H1 (cell line): ENCODE measurements around the gene NFASC. TPM values are rescaled to one million over a fixed set of nuclear protein-coding genes. Genes with fewer than 3 reads are reported as not detected.

Experiments
- CHD2 ChIP-seq: IDR thresholded peaks from 2 replicates; pipeline ENCODE4 v1.6.1; 2012; ENCODE audit warnings: low read length, improper control_type of control experiment
- EGR1 ChIP-seq: IDR thresholded peaks from 2 replicates; pipeline ENCODE4 v1.6.1; 2011; ENCODE audit warnings: low read depth, low read length, borderline replicate concordance
- polyA plus RNA-seq, 7 experiments: library from polyadenylated mRNA; depleted of rRNA in 3 of 7; stranded (reverse) in 5 of 7; unstranded in 2 of 7; fragments of >200 nt in 5 of 7; fragments of 200-250 nt in 2 of 7; gene quantifications; 1 replicate in 5 of 7; 2 replicates in 1 of 7; 4 replicates in 1 of 7; pipeline versions ENCODE4 v1.2.1 to v1.2.3, GENCODE V29; 2011 to 2013; ENCODE audit warnings: missing spikeins in 2 of 7, mixed read lengths in 2 of 7
- total RNA-seq: library from RNA; stranded (reverse); fragmentation: NEBNext Ultra II Directional; extraction: Animal tissue kit (Norgen Biotek cat#: 25700); gene quantifications from 2 replicates; pipeline ENCODE4 v1.2.1, GENCODE V29; 2021

Gene NFASC
- total and polyA plus RNA-seq, 2 of the 8 experiments (the other 6 are each of a cell fraction or from before 2014, with no cell fraction given): 5.0 to 15.2 TPM

DNA sequence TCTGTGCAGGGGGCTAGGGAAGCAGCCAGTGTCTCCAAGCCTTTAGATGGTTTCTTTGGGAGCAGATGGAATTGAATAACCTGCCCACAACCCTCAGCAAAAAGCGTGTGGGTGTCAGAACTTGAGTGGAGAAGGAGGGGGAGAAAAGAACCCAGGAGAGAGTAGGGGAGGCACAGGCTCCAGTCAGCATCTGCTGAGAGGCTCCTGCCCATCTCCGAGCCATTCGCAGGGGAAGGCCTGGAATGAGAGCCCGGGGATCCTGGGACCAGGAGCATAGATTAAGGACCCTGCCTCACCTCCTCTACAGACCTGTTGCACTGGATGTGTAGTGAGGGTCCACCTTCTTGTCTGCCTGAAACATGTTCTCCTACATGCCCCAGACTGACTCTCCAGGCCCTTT, 197.3 kb downstream of the NFASC start (continued):
- TF ChIP-seq CHD2: no peak
- TF ChIP-seq EGR1: no peak
